GM08714 (cell line): Measurements from ENCODE around the gene FAM124A.

Source experiments
- H3K4me3 ChIP-seq: fragments of 200-500 bp; sonication (Bioruptor generic); 2 replicates; pipeline ENCODE4 v1.5.1; 2014; ENCODE audit warnings: mild to moderate bottlenecking, low read length, inconsistent platforms
- ZNF274 ChIP-seq: IDR thresholded peaks from 2 replicates; pipeline ENCODE4 v1.6.1; 2012; ENCODE audit warnings: mild to moderate bottlenecking, low read depth, low read length

FAM124A gene, protein sequence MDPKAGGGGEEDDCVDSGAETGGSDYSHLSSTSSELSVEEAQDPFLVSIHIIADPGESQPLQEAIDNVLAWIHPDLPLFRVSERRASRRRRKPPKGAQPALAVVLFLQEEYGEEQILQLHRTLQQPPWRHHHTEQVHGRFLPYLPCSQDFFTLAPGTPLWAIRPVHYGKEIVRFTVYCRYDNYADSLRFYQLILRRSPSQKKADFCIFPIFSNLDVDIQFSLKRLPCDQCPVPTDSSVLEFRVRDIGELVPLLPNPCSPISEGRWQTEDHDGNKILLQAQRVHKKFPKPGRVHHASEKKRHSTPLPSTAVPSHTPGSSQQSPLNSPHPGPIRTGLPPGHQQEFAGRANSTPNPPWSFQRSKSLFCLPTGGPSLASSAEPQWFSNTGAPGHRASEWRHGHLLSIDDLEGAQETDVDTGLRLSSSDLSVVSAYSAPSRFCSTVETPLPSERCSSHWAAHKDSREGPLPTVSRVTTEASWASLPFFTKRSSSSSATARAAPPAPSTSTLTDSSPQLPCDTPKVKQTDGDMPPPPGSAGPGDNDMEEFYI

DNA sequence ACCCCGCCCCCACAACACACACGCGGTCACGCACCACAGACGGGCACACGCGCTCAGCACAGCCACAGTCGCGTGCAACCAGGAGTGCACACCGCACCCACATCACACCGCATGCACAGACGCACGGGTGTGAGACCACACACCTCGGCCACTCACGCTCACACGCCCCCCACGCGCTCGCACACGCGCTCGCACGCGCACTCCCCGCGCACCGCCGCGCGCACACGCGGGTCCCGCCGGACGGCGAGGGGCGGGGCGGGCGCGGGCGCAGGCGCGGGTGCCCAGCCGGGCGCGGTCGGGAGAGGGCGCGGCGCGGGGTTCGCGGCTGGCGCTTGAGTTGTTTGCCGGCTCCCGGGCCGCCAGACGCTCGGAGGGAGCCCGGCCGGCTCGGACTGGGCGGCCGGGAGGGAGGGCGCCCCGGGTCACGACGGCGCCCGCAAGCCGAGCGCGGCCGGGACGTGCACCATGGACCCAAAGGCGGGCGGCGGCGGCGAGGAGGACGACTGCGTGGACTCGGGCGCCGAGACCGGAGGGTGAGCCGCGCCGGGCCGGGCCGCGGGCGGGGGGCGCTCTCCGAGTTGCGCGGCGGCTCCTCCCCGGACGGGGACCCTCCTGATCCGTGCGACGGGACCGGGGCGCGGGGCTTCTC lies at the start of gene FAM124A:
Gene FAM124A (plus strand): TSS at position 362 of the 649 bp plus-strand sequence. CDS start 104 bp downstream, at position 466.
- peak within 1 kb of the TSS; percentile 61 for H3K4me3 ChIP-seq
- no peak for TF ChIP-seq ZNF274

DNA sequence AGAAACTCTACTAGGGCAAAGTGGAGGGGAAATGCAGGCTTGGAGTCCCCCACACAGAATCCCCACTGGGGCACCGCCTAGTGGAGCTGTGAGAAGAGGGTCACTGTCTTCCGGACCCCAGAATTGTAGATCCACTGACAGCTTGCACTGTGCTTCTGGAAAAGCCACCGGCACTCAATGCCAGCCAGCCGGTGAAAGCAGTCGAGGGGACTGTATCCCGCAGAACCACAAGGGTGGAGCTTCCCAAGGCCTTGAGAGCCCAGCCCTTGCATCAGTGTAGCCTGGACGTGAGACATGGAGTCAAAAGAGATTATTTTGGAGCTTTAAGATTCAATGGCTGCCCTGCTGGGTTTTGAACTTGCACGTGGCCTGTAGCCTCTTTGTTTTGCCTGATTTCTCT lies 47.2 kb upstream of the FAM124A start:
- no peak for TF ChIP-seq ZNF274
- H3K4me3 ChIP-seq = no peak overlapping the region

DNA sequence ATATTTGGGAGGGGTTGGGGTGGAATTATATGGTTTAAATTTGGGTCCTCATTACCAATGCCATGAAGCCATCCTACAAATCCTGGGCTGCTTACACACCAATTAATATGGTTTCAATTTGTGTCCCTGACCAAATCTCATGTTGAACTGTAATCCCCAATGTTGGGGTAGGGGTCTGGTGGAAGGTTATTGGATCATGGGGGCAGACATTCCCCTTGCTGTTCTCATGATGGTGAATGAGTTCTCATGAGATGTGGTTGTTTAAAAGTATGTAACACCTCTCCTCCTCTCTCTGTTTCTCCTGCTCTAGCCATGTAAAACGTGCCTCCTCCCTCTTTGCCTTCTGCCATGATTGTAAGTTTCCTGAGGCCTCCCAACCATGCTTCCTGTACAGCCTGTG lies 46.6 kb upstream of the FAM124A start:
- H3K4me3 ChIP-seq = no peak overlapping the region

DNA sequence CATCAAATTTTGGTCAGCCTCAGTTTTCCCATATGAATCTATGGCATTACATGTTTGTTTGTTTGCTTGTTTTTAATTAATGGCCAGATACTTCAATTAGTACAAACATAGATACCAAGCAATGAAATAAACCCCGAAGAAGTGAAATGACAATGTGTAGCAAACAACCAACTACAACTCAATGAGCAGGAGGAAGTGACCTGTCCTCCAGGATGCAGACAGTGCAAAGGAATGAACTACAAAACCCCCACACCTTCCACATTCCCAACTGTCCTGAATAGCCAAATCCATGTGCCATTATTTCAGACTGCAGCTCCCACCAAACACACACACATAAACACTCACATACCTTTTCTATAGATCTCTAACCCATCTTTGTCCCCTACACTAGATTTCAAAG lies 45.0 kb upstream of the FAM124A start:
- no peak for TF ChIP-seq ZNF274
- H3K4me3 ChIP-seq = no peak overlapping the region

More for the DNA sequence above, 46.6 kb upstream of the FAM124A start:
- TF ChIP-seq ZNF274 = no peak

DNA sequence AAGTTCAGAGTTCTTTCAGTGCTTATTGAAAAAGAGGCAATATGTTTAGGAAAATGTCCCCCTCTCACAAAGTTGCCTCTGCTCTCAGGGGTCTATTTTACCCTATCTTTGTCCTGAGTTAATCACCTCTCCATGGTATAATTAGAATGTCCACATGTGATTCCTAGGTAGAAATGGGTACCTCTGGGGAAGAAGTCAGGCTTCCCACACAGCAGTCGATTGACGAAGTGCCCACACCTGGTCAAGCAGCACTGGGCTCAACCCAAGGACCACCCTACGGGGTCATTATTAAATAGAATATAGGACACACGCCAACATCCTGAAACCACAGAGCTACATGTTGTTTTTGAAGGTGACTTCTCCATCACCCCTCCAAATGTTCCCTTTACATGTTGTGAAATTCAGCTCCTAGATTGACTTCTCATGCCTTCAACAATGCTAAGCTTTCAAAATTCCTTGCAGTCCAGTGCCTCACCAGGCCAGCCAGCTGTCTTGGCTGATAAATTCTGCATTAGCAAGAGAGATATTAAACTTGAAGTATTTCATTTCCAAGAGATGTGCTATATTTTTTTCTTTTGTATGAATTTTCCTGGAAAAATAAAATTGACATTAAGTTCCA lies 43.6 kb upstream of the FAM124A start:
- no peak for TF ChIP-seq ZNF274
- H3K4me3 ChIP-seq = no peak overlapping the region

DNA sequence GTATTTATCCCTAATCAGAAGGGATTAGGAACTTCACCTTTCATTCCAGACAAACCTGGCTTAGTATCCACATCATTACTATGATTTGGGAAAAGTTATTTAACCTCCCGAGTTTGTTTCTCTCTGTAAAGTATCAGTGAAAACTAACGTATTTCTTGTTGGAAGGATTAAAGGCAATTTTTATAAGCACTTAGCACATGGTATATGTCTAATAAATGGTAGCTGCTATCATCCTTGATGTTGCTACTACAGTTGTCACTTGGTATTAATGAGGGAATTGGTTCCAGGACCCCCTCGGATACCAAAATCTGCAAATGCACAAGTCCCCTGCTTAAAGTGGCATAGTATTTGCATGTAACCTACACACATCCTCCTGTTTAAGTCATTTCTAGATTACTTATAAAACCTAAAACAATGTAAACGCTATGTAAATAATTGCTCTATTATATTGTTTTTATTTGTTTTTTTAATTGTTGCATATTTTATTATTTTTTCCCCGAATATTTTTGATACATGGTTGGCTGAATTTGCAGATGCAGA lies 42.7 kb upstream of the FAM124A start:
- no peak for TF ChIP-seq ZNF274
- no peak overlapping the region for H3K4me3 ChIP-seq

DNA sequence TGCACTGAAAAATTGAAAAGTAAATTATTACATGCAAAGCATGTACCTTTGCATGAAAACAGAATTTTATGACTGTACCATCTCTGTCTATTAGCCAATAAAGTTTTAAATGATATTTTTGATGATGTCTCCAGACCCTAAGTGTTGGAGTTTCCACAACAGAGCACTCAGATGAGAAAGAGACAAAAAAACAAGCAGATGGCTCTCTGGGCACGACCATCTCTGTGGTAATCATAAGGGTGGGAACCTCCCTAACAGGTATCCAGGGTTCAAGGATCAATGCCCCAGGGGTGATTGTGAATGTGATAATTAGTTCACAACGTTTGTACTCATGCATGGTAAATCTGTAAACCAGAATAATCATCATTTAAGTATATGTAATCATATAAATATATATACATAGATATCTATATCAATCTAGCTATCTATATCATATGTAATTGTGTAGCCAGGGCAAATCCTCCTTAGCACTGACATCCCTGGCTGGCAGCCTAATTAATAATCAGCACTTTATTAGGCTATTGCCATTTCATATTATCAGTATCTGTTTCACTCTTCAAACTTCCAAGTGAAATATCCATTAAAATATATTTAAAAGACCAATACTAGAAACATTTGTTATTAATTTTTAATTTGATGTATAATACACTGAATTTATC lies 41.2 kb upstream of the FAM124A start:
- no peak overlapping the region for H3K4me3 ChIP-seq
- TF ChIP-seq ZNF274 = no peak

DNA sequence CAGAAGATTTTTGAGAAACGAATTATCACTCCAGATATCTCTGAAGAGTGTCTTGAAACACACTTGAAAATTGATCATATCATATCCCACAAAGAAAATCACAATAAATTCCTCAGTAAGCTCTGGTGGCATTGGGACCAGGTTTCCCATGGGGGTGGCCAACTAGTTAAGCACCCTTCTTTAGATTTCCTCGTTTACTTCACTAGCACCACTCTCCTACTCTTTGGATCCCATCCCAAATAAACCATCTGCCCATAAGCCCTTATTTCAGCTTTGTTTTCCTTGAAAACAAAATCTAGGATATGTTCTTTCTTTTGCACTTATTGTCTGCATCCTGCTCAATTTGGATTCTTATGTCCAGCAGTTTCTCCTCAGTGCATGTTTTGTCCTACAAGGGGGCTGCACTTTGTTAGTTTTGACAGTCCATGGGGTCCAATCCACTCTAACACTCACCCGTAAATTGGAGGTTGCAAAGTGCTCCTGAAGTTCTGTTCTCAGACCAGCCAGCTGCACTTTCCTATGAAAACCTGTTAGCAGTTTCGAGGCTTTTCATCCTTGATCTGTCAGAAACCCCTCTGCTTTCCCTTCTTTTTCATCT lies 40.3 kb upstream of the FAM124A start:
- TF ChIP-seq ZNF274 = no peak
- no peak overlapping the region for H3K4me3 ChIP-seq

DNA sequence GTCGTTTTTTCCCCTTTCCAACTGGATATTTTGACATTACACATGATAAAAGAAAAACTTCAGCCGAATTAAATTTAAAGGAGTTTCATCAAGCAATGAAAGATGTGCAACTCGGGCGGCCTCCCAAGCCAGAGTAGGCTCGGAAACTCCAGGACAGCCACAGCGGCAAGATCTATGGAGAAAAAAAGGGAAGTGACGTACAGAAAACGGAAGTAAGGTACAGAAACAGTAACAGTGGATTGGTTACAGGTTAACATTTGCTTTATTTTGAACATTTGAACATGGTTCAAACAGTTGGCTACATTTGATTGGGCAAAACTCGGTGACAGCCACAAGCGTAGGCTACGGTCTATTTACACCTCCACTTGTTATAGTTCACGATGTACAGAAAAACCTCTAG lies 30.5 kb upstream of the FAM124A start:
- no peak for TF ChIP-seq ZNF274
- no peak overlapping the region for H3K4me3 ChIP-seq

DNA sequence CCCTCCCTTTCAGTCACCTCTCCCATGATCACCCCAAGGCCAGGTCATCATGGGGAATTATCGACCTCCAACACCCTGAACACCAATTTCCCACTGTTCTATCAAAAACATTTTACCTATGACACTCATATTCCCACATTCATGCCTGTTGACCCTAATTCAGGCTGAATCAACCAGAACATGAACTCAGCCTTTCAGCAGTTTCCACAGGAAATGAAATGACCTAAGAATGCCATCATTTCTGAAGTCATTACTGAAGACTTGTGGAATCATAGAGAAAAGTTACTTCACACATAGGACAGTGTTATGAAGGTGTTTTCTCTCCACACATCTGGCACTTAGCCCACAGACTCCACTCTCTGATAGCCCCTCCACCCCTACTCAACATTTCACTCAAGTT lies 29.9 kb upstream of the FAM124A start:
- TF ChIP-seq ZNF274 = no peak
- H3K4me3 ChIP-seq = no peak overlapping the region

DNA sequence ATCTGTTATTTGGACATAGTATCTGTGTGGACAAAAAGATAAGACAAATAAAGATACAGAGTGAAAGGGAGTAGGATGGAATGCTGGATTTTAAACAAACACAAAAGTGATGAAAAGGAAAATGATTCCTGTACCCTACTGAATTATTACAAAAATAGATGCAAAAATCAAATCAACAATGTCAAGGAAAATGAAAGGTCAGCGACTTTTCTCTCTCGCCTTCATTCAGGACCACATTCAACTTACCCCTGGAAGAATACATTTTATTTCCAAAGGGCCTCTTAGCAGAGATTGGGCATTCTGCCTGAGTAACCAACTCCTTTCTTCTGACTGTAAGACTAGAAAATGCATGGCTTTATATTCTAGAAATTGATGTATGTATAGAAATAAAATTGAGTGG lies 28.8 kb upstream of the FAM124A start:
- no peak overlapping the region for H3K4me3 ChIP-seq
- no peak for TF ChIP-seq ZNF274

DNA sequence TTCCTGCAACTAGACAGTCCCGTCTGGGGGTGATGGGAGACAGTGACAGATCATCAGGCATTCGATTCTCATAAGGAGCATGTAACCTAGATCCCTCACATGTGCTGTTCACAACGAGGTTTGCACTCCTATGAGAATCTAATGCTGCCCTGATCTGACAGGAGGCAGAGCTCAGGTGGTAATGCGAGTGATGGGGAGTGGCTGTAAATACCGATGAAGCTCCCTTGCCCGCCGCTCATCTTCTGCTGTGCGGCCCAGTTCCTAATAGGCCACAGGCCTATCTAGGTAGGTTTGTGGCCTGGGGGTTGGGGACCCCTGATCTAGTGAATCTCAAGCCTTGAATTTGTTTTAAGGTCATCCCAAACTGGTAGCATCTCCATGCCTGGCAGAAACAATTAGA lies 27.3 kb upstream of the FAM124A start:
- H3K4me3 ChIP-seq = no peak overlapping the region
- no peak for TF ChIP-seq ZNF274

DNA sequence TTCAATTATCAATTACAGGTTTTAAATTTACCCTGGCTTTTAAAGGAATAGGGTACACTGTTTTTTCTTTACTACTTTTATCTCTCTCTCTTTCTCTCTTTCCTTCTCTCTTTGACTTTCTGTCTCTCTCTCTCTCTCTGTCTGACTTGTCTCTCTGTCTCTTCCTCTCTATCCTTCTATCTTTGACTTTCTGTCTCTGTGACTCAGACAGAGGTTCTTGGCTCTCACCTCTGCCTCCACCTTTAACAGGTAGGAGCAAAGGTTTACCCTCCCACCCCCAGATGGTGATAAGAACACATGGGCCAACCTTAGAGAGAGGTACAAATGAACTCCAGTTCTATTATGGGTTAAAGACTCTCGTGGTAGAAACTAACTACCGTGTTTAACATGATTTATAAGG lies 20.3 kb upstream of the FAM124A start:
- H3K4me3 ChIP-seq = no peak overlapping the region
- TF ChIP-seq ZNF274 = no peak
